ENCODE measurements around the gene POU2F3. TPM values are rescaled to one million over a fixed set of nuclear protein-coding genes. Genes with fewer than 3 reads are reported as not detected.

The POU2F3 gene
- not detected for total RNA-seq
- long read RNA-seq, result 0 reads

- intact Hi-C loops (cut with DNase I), result no loop called here
- DNase-seq, result no peak
- no peak for ATAC-seq
Observed at GRCh38 chr11:120239713-120240640, at the start of gene POU2F3. POU2F3 (plus strand) TSS chr11:120240140; CDS start chr11:120240344, 204 bp downstream.

GRCh38 chr11:120191058-120191457 is 48.9 kb upstream of the POU2F3 start:
- intact Hi-C loops (cut with DNase I), result no loop called here
- DNase-seq (no peak), ATAC-seq (no peak)

GRCh38 chr11:120192831-120193625 is 46.9 kb upstream of the POU2F3 start:
- ATAC-seq, result no peak
- DNase-seq, result no peak

GRCh38 chr11:120194166-120194565 is 45.8 kb upstream of the POU2F3 start:
- intact Hi-C loops (cut with DNase I), result no loop called here
- no peak for DNase-seq

More at GRCh38 chr11:120192831-120193625, 46.9 kb upstream of the POU2F3 start:
- intact Hi-C loops (cut with DNase I), result no loop called here

GRCh38 chr11:120195601-120196320 is 44.2 kb upstream of the POU2F3 start:
- intact Hi-C loops (cut with DNase I), result no loop called here
- ATAC-seq, result no peak
- no peak for DNase-seq

More at GRCh38 chr11:120194166-120194565, 45.8 kb upstream of the POU2F3 start:
- ATAC-seq, result no peak

GRCh38 chr11:120196826-120197225 is 43.1 kb upstream of the POU2F3 start:
- intact Hi-C loops (cut with DNase I), result no loop called here
- DNase-seq (no peak), ATAC-seq (no peak)

GRCh38 chr11:120197251-120197891 is 42.6 kb upstream of the POU2F3 start:
- ATAC-seq (peak; percentile 75 to 81), DNase-seq (no peak)
- intact Hi-C loops (cut with DNase I), result no loop called here

- intact Hi-C loops (cut with DNase I), result no loop called here
- ATAC-seq, result peak in 1 of 2 donors; percentile 23
- DNase-seq, result no peak
Observed at GRCh38 chr11:120197977-120198376, 42.0 kb upstream of the POU2F3 start.

GRCh38 chr11:120198403-120198786 is 41.5 kb upstream of the POU2F3 start:
- ATAC-seq (no peak), DNase-seq (no peak)
- intact Hi-C loops (cut with DNase I), result no loop called here

- ATAC-seq (no peak), DNase-seq (no peak)
Observed at GRCh38 chr11:120198787-120199469, 41.0 kb upstream of the POU2F3 start.

GRCh38 chr11:120199613-120200012 is 40.3 kb upstream of the POU2F3 start:
- DNase-seq (no peak), ATAC-seq (no peak)
- intact Hi-C loops (cut with DNase I), result no loop called here

More at GRCh38 chr11:120198787-120199469, 41.0 kb upstream of the POU2F3 start:
- intact Hi-C loops (cut with DNase I), result no loop called here

GRCh38 chr11:120200677-120201076 is 39.3 kb upstream of the POU2F3 start:
- no peak for DNase-seq
- ATAC-seq, result no peak
- intact Hi-C loops (cut with DNase I), result no loop called here

GRCh38 chr11:120201653-120202052 is 38.3 kb upstream of the POU2F3 start:
- ATAC-seq (no peak), DNase-seq (no peak)
- intact Hi-C loops (cut with DNase I), result no loop called here

- intact Hi-C loops (cut with DNase I), result no loop called here
- no peak for DNase-seq
Observed at GRCh38 chr11:120203626-120204025, 36.3 kb upstream of the POU2F3 start.

GRCh38 chr11:120205596-120206161 is 34.3 kb upstream of the POU2F3 start:
- no peak for DNase-seq
- ATAC-seq, result no peak
- intact Hi-C loops (cut with DNase I), result no loop called here

More at GRCh38 chr11:120203626-120204025, 36.3 kb upstream of the POU2F3 start:
- ATAC-seq, result no peak

- DNase-seq, result no peak
- intact Hi-C loops (cut with DNase I), result no loop called here
Observed at GRCh38 chr11:120207512-120207911, 32.4 kb upstream of the POU2F3 start.

GRCh38 chr11:120208001-120208441 is 31.9 kb upstream of the POU2F3 start:
- DNase-seq (no peak), ATAC-seq (no peak)
- intact Hi-C loops (cut with DNase I), result no loop called here

More at GRCh38 chr11:120207512-120207911, 32.4 kb upstream of the POU2F3 start:
- no peak for ATAC-seq

- peak in 1 of 2 donors; percentile 24 for ATAC-seq
- intact Hi-C loops (cut with DNase I), result no loop called here
- peak; percentile 69 for DNase-seq
Observed at GRCh38 chr11:120208777-120209176, 31.2 kb upstream of the POU2F3 start.
